Skin epidermis (tissue), 12 donors: ENCODE data around the gene FMN2.

ENCODE experiments used
- H3K27ac ChIP-seq, 21 experiments: fragments of 200-600 bp; sonication (generic) in 11 of 21; one replicate each; pipeline ENCODE4 v1.5.0; 2020; ENCODE audit warnings: mild to moderate bottlenecking in 3 of 21, inconsistent platforms in 2 of 21, moderate library complexity in 2 of 21
- H3K4me3 ChIP-seq, 7 experiments: fragments of 200-600 bp; sonication (generic) in 2 of 7; one replicate each; pipeline ENCODE4 v1.5.0; 2020; ENCODE audit warnings: inconsistent platforms in 2 of 7, mild to moderate bottlenecking in 2 of 7, moderate library complexity in 1 of 7

The FMN2 gene

GRCh38 chr1:240457203-240457602 lies 365.5 kb downstream of the FMN2 start:
- Histone ChIP-seq H3K4me3 (no peak overlapping the region), H3K27ac (no peak overlapping the region)

- no peak overlapping the region for H3K4me3 ChIP-seq
- no peak overlapping the region for H3K27ac ChIP-seq
These were observed 370.6 kb downstream of the FMN2 start for GRCh38 chr1:240462277-240462676.

- H3K4me3 ChIP-seq, result no peak overlapping the region
- H3K27ac ChIP-seq, result no peak overlapping the region
These were observed 371.2 kb downstream of the FMN2 start for GRCh38 chr1:240462766-240463395.

GRCh38 chr1:240464099-240464498 lies 372.4 kb downstream of the FMN2 start:
- H3K27ac ChIP-seq, result no peak overlapping the region

GRCh38 chr1:240465531-240465940 lies 373.9 kb downstream of the FMN2 start:
- Histone ChIP-seq H3K4me3 (no peak overlapping the region), H3K27ac (no peak overlapping the region)

More at GRCh38 chr1:240464099-240464498, 372.4 kb downstream of the FMN2 start:
- no peak overlapping the region for H3K4me3 ChIP-seq

GRCh38 chr1:240466509-240466908 lies 374.8 kb downstream of the FMN2 start:
- Histone ChIP-seq H3K27ac (no peak overlapping the region), H3K4me3 (no peak overlapping the region)

- no peak overlapping the region for H3K4me3 ChIP-seq
- no peak overlapping the region for H3K27ac ChIP-seq
These were observed 376.2 kb downstream of the FMN2 start for GRCh38 chr1:240467895-240468294.

- Histone ChIP-seq H3K27ac (no peak overlapping the region), H3K4me3 (no peak overlapping the region)
These were observed 377.0 kb downstream of the FMN2 start for GRCh38 chr1:240468656-240469055.

- Histone ChIP-seq H3K4me3 (no peak overlapping the region), H3K27ac (no peak overlapping the region)
These were observed 382.5 kb downstream of the FMN2 start for GRCh38 chr1:240474133-240474614.

- no peak overlapping the region for H3K27ac ChIP-seq
- H3K4me3 ChIP-seq, result no peak overlapping the region
These were observed 384.1 kb downstream of the FMN2 start for GRCh38 chr1:240475832-240476231.

GRCh38 chr1:240478536-240478935 lies 386.9 kb downstream of the FMN2 start:
- no peak overlapping the region for H3K27ac ChIP-seq
- H3K4me3 ChIP-seq, result no peak overlapping the region

- H3K27ac ChIP-seq, result no peak overlapping the region
These were observed 393.2 kb downstream of the FMN2 start for GRCh38 chr1:240484804-240485443.

GRCh38 chr1:240486611-240487010 lies 394.9 kb downstream of the FMN2 start:
- no peak overlapping the region for H3K27ac ChIP-seq
- H3K4me3 ChIP-seq, result no peak overlapping the region

More at GRCh38 chr1:240484804-240485443, 393.2 kb downstream of the FMN2 start:
- no peak overlapping the region for H3K4me3 ChIP-seq

- Histone ChIP-seq H3K27ac (no peak overlapping the region), H3K4me3 (no peak overlapping the region)
These were observed 395.8 kb downstream of the FMN2 start for GRCh38 chr1:240487493-240487892.

- Histone ChIP-seq H3K27ac (no peak overlapping the region), H3K4me3 (no peak overlapping the region)
These were observed 399.5 kb downstream of the FMN2 start for GRCh38 chr1:240491156-240491555.

GRCh38 chr1:240491796-240492195 lies 400.1 kb downstream of the FMN2 start:
- no peak overlapping the region for H3K4me3 ChIP-seq

GRCh38 chr1:240492832-240493440 lies 401.3 kb downstream of the FMN2 start:
- no peak overlapping the region for H3K27ac ChIP-seq
- H3K4me3 ChIP-seq, result no peak overlapping the region

More at GRCh38 chr1:240491796-240492195, 400.1 kb downstream of the FMN2 start:
- H3K27ac ChIP-seq, result no peak overlapping the region

- Histone ChIP-seq H3K27ac (no peak overlapping the region), H3K4me3 (no peak overlapping the region)
These were observed 403.9 kb downstream of the FMN2 start for GRCh38 chr1:240495601-240496000.

GRCh38 chr1:240496356-240496755 lies 404.7 kb downstream of the FMN2 start:
- Histone ChIP-seq H3K4me3 (no peak overlapping the region), H3K27ac (no peak overlapping the region)

- H3K27ac ChIP-seq, result no peak overlapping the region
- H3K4me3 ChIP-seq, result no peak overlapping the region
These were observed 405.3 kb downstream of the FMN2 start for GRCh38 chr1:240496941-240497340.

GRCh38 chr1:240497908-240498307 lies 406.2 kb downstream of the FMN2 start:
- no peak overlapping the region for H3K27ac ChIP-seq
- H3K4me3 ChIP-seq, result no peak overlapping the region
